ENCODE data around the gene TCF25. TPM values are rescaled to one million over a fixed set of nuclear protein-coding genes. Genes with fewer than 3 reads are reported as not detected.
"Not testable (repeated sequence)": the region's sequence is repeated elsewhere in the genome, so short reads cannot be mapped to it uniquely, and the experiment has no call there.

TCF25 gene
- total RNA-seq, 1 experiment from 2014 or later, result 147 TPM

- DNase-seq (ENCODE audit: low spot score), result no peak
- in situ Hi-C loops (cut with HindIII; ENCODE audit: low sequenced_read_pairs), result no loop called here
These were observed 3.0 kb upstream of the TCF25 start for GRCh38 chr16:89870440-89870839.

DNA sequence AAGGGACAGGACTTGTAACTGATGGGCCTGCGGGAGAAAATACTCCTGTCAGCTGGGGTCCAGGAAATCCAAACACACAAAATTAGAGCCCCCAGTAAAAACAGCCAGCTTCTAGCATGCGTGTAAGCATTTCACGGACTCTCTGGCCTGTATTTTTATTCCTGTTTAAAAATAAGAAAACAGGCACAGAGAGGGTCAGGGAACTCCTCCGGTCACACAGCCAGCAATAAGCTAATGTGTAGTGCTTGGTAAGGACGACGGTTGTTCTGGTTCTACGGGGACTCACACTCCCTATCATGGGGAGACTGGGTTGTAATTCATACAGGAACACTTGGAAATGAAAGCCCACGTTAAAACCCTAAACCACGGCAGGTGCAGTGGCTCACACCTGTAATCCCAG is 1.5 kb upstream of the TCF25 start:
- in situ Hi-C loops (cut with HindIII; ENCODE audit: low sequenced_read_pairs), result no loop called here
- DNase-seq (ENCODE audit: low spot score), result no peak

DNA sequence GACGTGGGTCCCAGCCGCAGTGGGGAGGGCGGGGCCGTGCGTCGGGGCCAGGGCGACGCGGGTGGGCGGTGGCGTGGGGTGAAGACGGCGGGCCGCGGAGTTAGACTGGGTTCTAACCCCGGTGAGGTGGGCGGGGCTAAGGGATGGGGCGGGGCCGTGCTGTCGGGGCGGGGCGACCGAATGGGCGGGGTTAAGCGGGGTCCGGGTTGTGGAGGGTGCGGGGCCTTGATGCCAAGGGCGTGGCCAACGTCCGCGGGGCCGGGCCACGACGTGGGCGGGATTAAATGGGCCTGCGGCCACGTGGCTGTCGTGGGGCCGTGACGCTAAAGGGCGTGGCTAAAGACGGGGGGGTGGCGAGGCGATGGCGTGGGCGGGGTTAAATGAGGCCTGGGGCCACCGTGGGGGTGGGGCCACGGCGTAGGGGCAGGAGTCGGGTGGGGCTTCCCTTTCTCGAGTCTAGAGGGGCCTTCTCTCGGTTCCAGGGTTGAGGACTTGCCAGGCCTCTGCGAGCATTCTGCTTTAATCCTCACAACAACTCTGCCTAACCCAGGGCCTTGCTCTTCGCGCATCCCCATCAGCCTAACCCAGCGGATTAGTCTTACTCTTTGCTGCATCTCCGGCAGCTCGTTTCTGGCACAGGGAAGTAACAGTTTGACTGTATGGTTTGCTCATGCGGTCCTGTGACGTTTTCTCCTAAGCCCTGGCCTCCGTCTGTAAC is 739 bp downstream of the TCF25 start:
- in situ Hi-C loops (cut with HindIII; ENCODE audit: low sequenced_read_pairs), result no loop called here
- peak; percentile 92 for DNase-seq (ENCODE audit: low spot score)

- DNase-seq (ENCODE audit: low spot score); in situ Hi-C loops (cut with HindIII; ENCODE audit: low sequenced_read_pairs): not testable (repeated sequence)
These were observed 5.7 kb downstream of the TCF25 start for GRCh38 chr16:89879123-89879522.

- DNase-seq (ENCODE audit: low spot score), result no peak
- in situ Hi-C loops (cut with HindIII; ENCODE audit: low sequenced_read_pairs), result no loop called here
These were observed 7.3 kb downstream of the TCF25 start for GRCh38 chr16:89880477-89881367.

DNA sequence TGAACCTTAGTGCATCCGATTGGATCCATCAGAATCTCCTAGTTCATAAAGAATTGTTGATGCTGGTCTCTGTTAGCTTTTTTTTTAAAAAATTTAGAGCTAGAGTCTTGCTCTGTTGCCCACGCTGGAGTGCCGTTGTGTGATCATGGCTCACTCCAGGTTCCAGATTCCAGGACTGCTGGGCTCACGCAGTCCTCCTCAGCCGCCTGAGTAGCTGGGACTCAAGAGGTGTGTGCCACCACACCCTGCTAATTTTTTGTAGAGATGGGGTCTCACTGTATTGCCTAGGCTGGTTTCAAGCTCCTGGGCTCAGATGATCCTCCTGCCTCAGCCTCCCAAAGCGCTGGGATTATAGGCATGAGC is 8.0 kb downstream of the TCF25 start:
- DNase-seq (ENCODE audit: low spot score), result no peak
- in situ Hi-C loops (cut with HindIII; ENCODE audit: low sequenced_read_pairs), result no loop called here

- in situ Hi-C loops (cut with HindIII; ENCODE audit: low sequenced_read_pairs), result no loop called here
- DNase-seq (ENCODE audit: low spot score), result no peak
These were observed 10.1 kb downstream of the TCF25 start for GRCh38 chr16:89883346-89884040.

- no peak for DNase-seq (ENCODE audit: low spot score)
- in situ Hi-C loops (cut with HindIII; ENCODE audit: low sequenced_read_pairs), result no loop called here
These were observed 10.6 kb downstream of the TCF25 start for GRCh38 chr16:89884041-89884421.

DNA sequence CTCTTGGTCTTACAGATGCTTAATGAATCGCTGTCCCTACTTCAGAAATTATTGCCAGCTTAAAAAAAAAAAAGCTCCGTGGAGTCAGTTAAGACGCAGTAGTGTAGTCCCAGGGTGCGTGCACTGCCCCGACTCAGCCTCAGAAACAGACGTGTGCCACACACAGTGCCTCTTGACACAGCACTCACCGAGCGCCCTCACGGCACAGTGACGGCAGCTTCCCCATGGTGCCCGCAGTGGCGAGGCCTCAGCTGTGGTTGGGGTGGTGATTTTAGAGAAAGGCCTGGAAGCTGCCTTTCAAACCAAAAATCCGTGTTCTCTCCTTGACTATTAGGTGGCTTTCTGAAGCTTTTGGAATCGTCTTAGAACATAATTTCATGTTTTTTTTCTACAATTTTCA is 13.9 kb downstream of the TCF25 start:
- no peak for DNase-seq (ENCODE audit: low spot score)
- in situ Hi-C loops (cut with HindIII; ENCODE audit: low sequenced_read_pairs), result no loop called here

DNA sequence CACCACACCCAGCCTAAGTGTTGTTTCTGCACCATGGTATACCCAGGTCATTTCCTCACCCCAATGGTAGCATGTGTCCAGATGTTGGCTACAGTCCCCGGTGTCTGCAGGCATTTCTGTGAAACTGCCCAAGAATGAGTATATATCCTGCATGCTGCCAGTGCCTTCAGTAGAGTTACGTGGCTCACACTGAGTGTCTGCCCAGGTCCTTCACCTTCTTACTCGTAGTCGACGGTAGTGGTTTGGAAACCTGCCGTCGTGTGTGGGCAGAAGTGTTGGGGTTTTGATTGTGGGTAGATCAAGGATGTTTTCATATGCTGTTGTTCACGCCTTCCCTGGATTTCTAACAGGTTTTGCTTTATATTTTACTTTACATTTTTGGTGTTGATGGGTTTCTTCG is 16.8 kb downstream of the TCF25 start:
- in situ Hi-C loops (cut with HindIII; ENCODE audit: low sequenced_read_pairs), result no loop called here
- DNase-seq (ENCODE audit: low spot score), result no peak

DNA sequence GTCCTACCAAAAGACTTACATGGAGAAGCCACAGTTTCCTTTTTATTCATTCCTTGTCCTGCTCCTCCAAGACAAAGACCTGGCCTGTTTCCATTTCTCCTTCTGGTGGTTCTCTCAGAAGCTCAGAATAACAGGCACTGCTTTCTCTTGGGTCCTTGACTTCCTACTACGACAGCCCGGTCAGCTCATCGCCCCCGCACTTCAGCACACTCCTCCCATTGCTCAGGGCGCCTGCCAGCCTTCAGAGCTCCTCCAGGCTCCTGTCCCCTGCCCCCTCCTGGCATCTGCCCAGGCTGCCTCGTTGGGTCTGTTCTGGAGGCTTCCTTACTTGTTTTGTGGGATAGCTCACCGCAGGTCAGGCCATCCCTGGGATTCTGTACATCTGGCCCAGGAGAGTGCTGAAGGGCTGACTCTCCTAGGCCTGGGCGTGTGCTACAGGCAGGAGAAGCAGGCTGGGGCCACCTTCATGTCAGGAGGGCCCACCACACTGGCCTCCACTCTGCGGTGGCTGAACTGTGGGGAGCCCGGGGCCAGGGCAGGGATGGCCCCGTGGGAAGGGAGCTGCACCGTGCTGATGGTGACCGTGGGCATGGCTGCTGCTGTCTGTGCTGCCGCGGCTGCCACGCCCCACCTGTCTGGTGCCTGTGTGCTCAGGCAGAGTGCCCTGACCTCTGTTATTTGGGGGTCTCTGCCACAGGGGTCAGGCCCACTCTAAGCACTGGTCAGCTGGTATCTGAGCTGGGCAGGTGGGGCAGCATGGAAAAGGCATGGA is 17.7 kb downstream of the TCF25 start:
- no peak for DNase-seq (ENCODE audit: low spot score)
- in situ Hi-C loops (cut with HindIII; ENCODE audit: low sequenced_read_pairs), result no loop called here

GRCh38 chr16:89892055-89892630 is 18.8 kb downstream of the TCF25 start:
- no peak for DNase-seq (ENCODE audit: low spot score)
- in situ Hi-C loops (cut with HindIII; ENCODE audit: low sequenced_read_pairs), result no loop called here

GRCh38 chr16:89892635-89893034 is 19.2 kb downstream of the TCF25 start:
- in situ Hi-C loops (cut with HindIII; ENCODE audit: low sequenced_read_pairs), result no loop called here
- no peak for DNase-seq (ENCODE audit: low spot score)

GRCh38 chr16:89893642-89894548 is 20.5 kb downstream of the TCF25 start:
- peak; percentile 70 for DNase-seq (ENCODE audit: low spot score)
- in situ Hi-C loops (cut with HindIII; ENCODE audit: low sequenced_read_pairs), result no loop called here

DNA sequence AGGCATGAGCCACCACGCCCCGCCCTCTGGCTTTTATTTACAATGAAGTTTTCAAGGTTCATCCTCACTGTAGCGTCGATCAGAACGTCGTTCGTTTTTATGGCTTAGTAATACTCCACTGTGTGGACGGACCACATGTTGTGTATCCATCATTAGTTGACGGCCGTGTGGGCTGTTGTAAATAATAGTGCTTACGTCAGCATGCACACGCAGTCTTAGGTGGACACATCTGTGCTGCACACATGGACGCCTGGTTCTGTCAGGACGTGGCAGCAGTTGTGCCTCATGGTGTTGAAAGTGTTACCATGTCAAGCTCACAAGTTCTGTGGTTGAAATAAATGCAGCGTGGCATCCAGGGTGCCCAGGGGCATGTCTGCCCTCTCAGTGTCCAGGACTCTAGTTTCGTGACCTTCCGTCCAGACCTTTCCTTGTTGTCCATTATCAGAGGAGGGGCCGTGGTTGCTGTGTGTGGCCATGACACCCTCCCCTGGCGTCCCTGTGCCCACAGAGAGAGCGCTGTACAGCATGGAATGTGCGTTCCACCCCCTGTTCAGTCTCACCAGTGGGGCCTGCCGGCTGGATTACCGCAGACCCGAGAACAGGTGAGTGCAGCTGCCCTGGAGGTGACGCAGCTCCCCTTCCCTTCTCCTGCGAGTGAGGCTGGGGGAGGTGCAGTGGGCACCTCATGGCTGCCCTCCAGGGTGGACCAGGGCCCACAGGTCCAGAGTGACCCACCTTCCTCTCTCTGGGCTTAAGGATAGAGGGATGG is 22.3 kb downstream of the TCF25 start:
- in situ Hi-C loops (cut with HindIII; ENCODE audit: low sequenced_read_pairs), result no loop called here
- no peak for DNase-seq (ENCODE audit: low spot score)

DNA sequence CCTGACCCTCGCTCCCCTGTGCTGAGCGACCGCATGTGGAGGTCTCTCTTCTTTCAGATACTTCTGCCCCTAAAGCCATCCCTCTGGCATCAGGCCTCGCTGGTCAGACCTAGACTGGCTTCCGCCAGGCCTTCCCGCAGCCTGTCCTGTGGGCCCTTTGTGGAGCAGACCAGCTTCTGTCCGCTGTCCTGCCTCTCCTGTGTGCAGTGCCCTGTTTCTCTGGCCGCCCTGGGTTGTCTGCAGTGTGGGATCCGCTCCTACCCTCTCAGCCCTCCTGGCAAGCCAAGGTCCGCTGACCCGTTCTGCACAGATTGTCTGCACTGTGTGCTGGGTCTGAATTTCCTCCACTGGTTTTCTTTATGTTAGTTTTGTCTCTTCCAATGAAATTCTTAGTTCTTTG is 23.8 kb downstream of the TCF25 start:
- in situ Hi-C loops (cut with HindIII; ENCODE audit: low sequenced_read_pairs), result no loop called here
- DNase-seq (ENCODE audit: low spot score), result no peak

DNA sequence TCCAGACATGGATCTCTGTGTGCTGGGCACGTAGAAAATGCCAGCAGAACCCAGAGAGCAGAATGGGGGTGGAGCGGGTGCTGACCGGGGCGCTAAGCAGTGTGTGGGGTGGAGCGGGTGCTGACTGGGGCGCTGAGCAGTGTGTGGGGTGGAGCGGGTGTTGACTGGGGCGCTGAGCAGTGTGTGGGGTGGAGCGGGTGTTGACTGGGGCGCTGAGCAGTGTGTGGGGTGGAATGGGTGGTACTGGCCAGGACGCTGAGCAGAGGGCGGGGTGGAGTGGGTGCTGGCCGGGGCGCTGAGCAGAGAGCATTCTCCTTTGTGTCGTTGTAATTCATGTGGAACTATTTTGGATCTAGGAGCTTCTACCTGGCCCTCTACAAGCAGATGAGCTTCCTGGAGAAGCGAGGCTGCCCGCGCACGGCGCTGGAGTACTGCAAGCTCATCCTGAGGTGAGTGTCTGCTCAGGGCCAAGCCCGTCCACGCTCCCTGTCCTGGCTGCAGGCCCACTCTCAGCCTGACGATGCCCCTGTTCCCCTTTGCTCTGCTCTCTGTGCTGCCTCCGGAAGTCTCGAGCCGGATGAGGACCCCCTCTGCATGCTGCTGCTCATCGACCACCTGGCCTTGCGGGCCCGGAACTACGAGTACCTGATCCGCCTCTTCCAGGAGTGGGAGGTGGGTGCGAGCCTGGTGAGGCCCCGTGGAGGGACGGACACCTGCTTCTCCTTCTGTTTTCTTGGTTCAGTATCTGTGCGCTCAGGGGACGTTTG is 25.0 kb downstream of the TCF25 start:
- in situ Hi-C loops (cut with HindIII; ENCODE audit: low sequenced_read_pairs), result no loop called here
- DNase-seq (ENCODE audit: low spot score), result no peak

Measured in G401 (cell line).